HepG2 (cell line): ENCODE results near the gene LINGO3. TPM values are rescaled to one million over a fixed set of nuclear protein-coding genes. Genes with fewer than 3 reads are reported as not detected.

Experiments used
- CREBL2 ChIP-seq: sonication (generic); formaldehyde crosslinking; IDR thresholded peaks from 2 replicates; pipeline ENCODE4 v1.8.1; 2023; ENCODE audit warnings: missing genetic modification reagents, mild to moderate bottlenecking, borderline replicate concordance
- DZIP1 ChIP-seq: sonication (generic); formaldehyde crosslinking; IDR thresholded peaks from 2 replicates; pipeline ENCODE4 v1.5.0; 2020; ENCODE audit warnings: mild to moderate bottlenecking, missing genetic modification reagents
- FIP1L1 ChIP-seq: fragments of 200-400 bp; formaldehyde crosslinking; IDR thresholded peaks from 2 replicates; pipeline ENCODE4 v1.6.1; 2018; ENCODE audit warnings: low read depth, mild to moderate bottlenecking, low read length, moderate library complexity, borderline replicate concordance; ENCODE audit not compliant: insufficient read depth
- KLF12 ChIP-seq: sonication (generic); formaldehyde crosslinking; IDR thresholded peaks from 2 replicates; pipeline ENCODE4 v1.4.0; 2020; ENCODE audit warnings: missing genetic modification reagents, borderline replicate concordance
- MAFG ChIP-seq: sonication (generic); formaldehyde crosslinking; IDR thresholded peaks from 2 replicates; pipeline ENCODE4 v1.5.1; 2020; ENCODE audit warnings: mild to moderate bottlenecking, missing genetic modification reagents
- UBTF ChIP-seq: sonication (generic); formaldehyde crosslinking; IDR thresholded peaks from 2 replicates; pipeline ENCODE4 v1.4.0; 2020; ENCODE audit warnings: mild to moderate bottlenecking, missing genetic modification reagents
- ZIK1 ChIP-seq: sonication (generic); formaldehyde crosslinking; IDR thresholded peaks from 2 replicates; pipeline ENCODE4 v1.5.0; 2020; ENCODE audit warnings: mild to moderate bottlenecking, low read depth, missing genetic modification reagents, borderline replicate concordance
- ZNF451 ChIP-seq: sonication (generic); formaldehyde crosslinking; IDR thresholded peaks from 2 replicates; pipeline ENCODE4 v1.5.0; 2020; ENCODE audit warnings: mild to moderate bottlenecking, missing genetic modification reagents
- ZNF720 ChIP-seq: sonication (generic); formaldehyde crosslinking; IDR thresholded peaks from 2 replicates; pipeline ENCODE4 v1.4.0; 2020; ENCODE audit warnings: missing genetic modification reagents
- polyA plus RNA-seq, 8 experiments: library from polyadenylated mRNA; depleted of rRNA in 3 of 8; stranded (reverse) in 7 of 8; unstranded in 1 of 8; fragments of >200 nt; fragmentation: Illumina TruSeq in 4 of 8; extraction: Trizol in 4 of 8; gene quantifications; 2 replicates each; pipeline versions ENCODE4 v1.2.1 to v1.2.3, GENCODE V29; 2011 to 2016; ENCODE audit warnings: low read depth in 4 of 8, missing spikeins in 1 of 8, mixed read lengths in 1 of 8; ENCODE audit not compliant: insufficient read depth in 1 of 8
- total RNA-seq, 5 experiments: library from RNA; depleted of rRNA; stranded (reverse); fragments of >200 nt; fragmentation: Illumina TruSeq; extraction: Trizol; gene quantifications; 2 replicates each; pipeline ENCODE4 v1.2.3, GENCODE V29; 2016; ENCODE audit warnings: low read depth in 1 of 5
- TF ChIP-seq, protein P1 (sequence below): IDR thresholded peaks from 2 replicates; pipeline ENCODE4 v1.6.1; 2018; ENCODE audit warnings: missing genetic modification reagents
- TF ChIP-seq, protein P2 (sequence below): sonication (generic); formaldehyde crosslinking; IDR thresholded peaks from 2 replicates; pipeline ENCODE4 v1.5.0; 2020; ENCODE audit warnings: missing genetic modification reagents
- TF ChIP-seq, protein P3 (sequence below): sonication (generic); formaldehyde crosslinking; IDR thresholded peaks from 2 replicates; pipeline ENCODE4; 2020; ENCODE audit warnings: missing genetic modification reagents, mild to moderate bottlenecking, borderline replicate concordance
- TF ChIP-seq, protein P4 (sequence below): sonication (generic); formaldehyde crosslinking; IDR thresholded peaks from 2 replicates; pipeline ENCODE4 v1.4.0; 2020; ENCODE audit warnings: missing genetic modification reagents, mild to moderate bottlenecking, borderline replicate concordance

LINGO3 gene
- total and polyA plus RNA-seq, 2 of the 13 experiments (the other 11 are each of a cell fraction or from before 2014, with no cell fraction given), result not detected

DNA sequence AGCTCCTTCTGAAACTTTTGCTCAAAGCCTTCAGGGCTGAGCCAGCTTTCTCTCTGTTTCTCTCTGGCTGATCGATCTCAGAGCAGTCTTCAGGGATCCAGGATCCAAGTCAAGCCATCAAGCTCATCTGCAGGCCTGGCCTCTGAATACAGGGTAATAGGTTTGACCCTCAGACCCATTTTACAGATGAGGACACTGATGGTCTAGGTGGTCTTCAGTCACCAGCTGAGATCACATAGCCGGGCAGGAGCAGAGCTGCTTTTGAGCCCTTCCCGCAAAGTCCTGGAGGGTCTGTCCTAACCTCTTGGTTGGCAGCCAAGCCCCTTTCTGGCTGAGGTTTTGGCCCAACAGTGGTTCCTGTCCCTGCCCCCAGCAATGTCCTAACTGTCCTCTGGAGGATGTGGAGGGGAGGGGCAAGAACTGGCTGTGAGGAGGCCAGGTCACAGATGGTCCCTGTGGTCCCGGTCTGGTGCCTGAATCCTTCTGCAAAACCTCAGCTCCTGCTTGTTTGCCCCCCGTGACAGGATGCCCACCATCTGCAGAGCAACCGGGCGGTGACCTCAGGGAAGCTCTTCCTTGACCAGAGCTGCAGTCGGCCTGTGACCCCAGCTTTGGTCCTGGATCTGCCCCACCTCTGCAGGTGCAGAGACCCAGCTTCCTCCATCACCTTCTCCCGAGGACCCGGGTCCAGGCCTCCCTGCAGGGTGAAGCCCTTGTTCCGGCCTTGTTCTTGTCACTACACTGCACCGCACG, 20.2 kb downstream of the LINGO3 start (continued):
- no peak for TF ChIP-seq ZIK1 (CRISPR knock-in tag)
- no peak; the same call in 1 of the 2 replicates for TF ChIP-seq UBTF (CRISPR knock-in tag)
- TF ChIP-seq, protein P1, sequence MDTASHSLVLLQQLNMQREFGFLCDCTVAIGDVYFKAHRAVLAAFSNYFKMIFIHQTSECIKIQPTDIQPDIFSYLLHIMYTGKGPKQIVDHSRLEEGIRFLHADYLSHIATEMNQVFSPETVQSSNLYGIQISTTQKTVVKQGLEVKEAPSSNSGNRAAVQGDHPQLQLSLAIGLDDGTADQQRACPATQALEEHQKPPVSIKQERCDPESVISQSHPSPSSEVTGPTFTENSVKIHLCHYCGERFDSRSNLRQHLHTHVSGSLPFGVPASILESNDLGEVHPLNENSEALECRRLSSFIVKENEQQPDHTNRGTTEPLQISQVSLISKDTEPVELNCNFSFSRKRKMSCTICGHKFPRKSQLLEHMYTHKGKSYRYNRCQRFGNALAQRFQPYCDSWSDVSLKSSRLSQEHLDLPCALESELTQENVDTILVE (CRISPR knock-in tag), result no peak
- 0 out of 2 replicates have a peak, but pooled peaks have one; percentile 26 for TF ChIP-seq KLF12 (CRISPR knock-in tag)
- TF ChIP-seq DZIP1 (CRISPR knock-in tag), result no peak
- TF ChIP-seq ZNF720 (CRISPR knock-in tag), result no peak
- peak; percentile 16; the same call in 1 of the 2 replicates for TF ChIP-seq ZNF451 (CRISPR knock-in tag)
- TF ChIP-seq, protein P2, sequence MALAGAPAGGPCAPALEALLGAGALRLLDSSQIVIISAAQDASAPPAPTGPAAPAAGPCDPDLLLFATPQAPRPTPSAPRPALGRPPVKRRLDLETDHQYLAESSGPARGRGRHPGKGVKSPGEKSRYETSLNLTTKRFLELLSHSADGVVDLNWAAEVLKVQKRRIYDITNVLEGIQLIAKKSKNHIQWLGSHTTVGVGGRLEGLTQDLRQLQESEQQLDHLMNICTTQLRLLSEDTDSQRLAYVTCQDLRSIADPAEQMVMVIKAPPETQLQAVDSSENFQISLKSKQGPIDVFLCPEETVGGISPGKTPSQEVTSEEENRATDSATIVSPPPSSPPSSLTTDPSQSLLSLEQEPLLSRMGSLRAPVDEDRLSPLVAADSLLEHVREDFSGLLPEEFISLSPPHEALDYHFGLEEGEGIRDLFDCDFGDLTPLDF (CRISPR knock-in tag), result no peak
- TF ChIP-seq, protein P3, sequence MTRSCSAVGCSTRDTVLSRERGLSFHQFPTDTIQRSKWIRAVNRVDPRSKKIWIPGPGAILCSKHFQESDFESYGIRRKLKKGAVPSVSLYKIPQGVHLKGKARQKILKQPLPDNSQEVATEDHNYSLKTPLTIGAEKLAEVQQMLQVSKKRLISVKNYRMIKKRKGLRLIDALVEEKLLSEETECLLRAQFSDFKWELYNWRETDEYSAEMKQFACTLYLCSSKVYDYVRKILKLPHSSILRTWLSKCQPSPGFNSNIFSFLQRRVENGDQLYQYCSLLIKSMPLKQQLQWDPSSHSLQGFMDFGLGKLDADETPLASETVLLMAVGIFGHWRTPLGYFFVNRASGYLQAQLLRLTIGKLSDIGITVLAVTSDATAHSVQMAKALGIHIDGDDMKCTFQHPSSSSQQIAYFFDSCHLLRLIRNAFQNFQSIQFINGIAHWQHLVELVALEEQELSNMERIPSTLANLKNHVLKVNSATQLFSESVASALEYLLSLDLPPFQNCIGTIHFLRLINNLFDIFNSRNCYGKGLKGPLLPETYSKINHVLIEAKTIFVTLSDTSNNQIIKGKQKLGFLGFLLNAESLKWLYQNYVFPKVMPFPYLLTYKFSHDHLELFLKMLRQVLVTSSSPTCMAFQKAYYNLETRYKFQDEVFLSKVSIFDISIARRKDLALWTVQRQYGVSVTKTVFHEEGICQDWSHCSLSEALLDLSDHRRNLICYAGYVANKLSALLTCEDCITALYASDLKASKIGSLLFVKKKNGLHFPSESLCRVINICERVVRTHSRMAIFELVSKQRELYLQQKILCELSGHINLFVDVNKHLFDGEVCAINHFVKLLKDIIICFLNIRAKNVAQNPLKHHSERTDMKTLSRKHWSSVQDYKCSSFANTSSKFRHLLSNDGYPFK (CRISPR knock-in tag), result no peak; the same call in none of the 2 replicates
- TF ChIP-seq, protein P4, sequence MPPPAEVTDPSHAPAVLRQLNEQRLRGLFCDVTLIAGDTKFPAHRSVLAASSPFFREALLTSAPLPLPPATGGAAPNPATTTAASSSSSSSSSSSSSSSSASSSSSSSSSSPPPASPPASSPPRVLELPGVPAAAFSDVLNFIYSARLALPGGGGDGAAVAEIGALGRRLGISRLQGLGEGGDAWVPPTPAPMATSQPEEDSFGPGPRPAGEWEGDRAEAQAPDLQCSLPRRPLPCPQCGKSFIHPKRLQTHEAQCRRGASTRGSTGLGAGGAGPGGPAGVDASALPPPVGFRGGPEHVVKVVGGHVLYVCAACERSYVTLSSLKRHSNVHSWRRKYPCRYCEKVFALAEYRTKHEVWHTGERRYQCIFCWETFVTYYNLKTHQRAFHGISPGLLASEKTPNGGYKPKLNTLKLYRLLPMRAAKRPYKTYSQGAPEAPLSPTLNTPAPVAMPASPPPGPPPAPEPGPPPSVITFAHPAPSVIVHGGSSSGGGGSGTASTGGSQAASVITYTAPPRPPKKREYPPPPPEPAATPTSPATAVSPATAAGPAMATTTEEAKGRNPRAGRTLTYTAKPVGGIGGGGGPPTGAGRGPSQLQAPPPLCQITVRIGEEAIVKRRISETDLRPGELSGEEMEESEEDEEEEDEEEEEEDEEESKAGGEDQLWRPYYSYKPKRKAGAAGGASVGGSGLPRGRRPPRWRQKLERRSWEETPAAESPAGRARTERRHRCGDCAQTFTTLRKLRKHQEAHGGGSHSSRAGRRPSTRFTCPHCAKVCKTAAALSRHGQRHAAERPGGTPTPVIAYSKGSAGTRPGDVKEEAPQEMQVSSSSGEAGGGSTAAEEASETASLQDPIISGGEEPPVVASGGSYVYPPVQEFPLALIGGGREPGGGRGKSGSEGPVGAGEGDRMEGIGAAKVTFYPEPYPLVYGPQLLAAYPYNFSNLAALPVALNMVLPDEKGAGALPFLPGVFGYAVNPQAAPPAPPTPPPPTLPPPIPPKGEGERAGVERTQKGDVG (CRISPR knock-in tag), result no peak
- TF ChIP-seq CREBL2, result no peak
- no peak for TF ChIP-seq MAFG (CRISPR knock-in tag)
- TF ChIP-seq FIP1L1, result no peak
